K562 (cell line): ENCODE results near the gene ANKS3. TPM values are rescaled to one million over a fixed set of nuclear protein-coding genes. Genes with fewer than 3 reads are reported as not detected.

Experiments used
- ATF1 ChIP-seq, 2 experiments: fragments of 450-650 bp in 1 of 2; IDR thresholded peaks; 2 replicates each; pipeline ENCODE4 v1.6.1; 2016; ENCODE audit warnings: missing compliant biosample characterization in 1 of 2, missing genetic modification characterization in 1 of 2
- CREB1 ChIP-seq, 2 experiments: sonication (generic) in 1 of 2; formaldehyde crosslinking in 1 of 2; IDR thresholded peaks; 2 replicates each; pipeline versions ENCODE4 v1.6.1 to v1.8.0; 2012 to 2022; ENCODE audit warnings: inconsistent platforms in 1 of 2, mild to moderate bottlenecking in 1 of 2, missing genetic modification reagents in 1 of 2, moderate library complexity in 1 of 2
- RNF2 ChIP-seq: sonication (generic); IDR thresholded peaks from 2 replicates; pipeline ENCODE4 v1.6.1; 2016
- SMARCA4 ChIP-seq: fragments of 450-650 bp; IDR thresholded peaks from 2 replicates; pipeline ENCODE4 v1.6.1; 2016
- SMARCE1 ChIP-seq: fragments of 450-650 bp; IDR thresholded peaks from 2 replicates; pipeline ENCODE4 v1.7.1; 2016; ENCODE audit warnings: mild to moderate bottlenecking
- ZSCAN29 ChIP-seq: fragments of 450-650 bp; IDR thresholded peaks from 2 replicates; pipeline ENCODE4 v1.6.1; 2017
- polyA plus RNA-seq, 8 experiments: library from polyadenylated mRNA; depleted of rRNA in 4 of 8; stranded (reverse) in 5 of 8; unstranded in 3 of 8; fragments of >200 nt; fragmentation: Nextera tagmentation in 2 of 8; fragmentation: Illumina TruSeq in 1 of 8; extraction: Ambion mirVana in 2 of 8; extraction: Trizol in 1 of 8; gene quantifications; 2 replicates each; pipeline versions ENCODE4 v1.2.1 to v1.2.3, GENCODE V29; 2011 to 2014; ENCODE audit warnings: inconsistent platforms in 1 of 8, missing spikeins in 1 of 8
- total RNA-seq, 7 experiments: library from RNA; depleted of rRNA in 6 of 7; stranded (reverse); fragments of >200 nt in 6 of 7; fragmentation: Illumina TruSeq in 2 of 7; extraction: Trizol in 2 of 7; gene quantifications; 2 replicates each; pipeline versions ENCODE4 v1.2.1 to v1.2.3, GENCODE V29; 2011 to 2021; ENCODE audit warnings: low replicate concordance in 1 of 7
- TF ChIP-seq, protein P1 (sequence below), 2 experiments: fragments of 450-650 bp in 1 of 2; sonication (generic) in 1 of 2; formaldehyde crosslinking in 1 of 2; IDR thresholded peaks; 2 replicates each; pipeline versions ENCODE4 v1.7.1 to v1.9.0; 2016 to 2022; ENCODE audit warnings: inconsistent platforms in 1 of 2, mild to moderate bottlenecking in 1 of 2, missing genetic modification reagents in 1 of 2
- TF ChIP-seq, protein P2 (sequence below), 2 experiments: fragments of 450-650 bp in 1 of 2; sonication (generic) in 1 of 2; formaldehyde crosslinking in 1 of 2; IDR thresholded peaks in 1 of 2; conservative IDR thresholded peaks in 1 of 2; 2 replicates each; pipeline versions ENCODE4 v1.6.1 to v1.8.1; 2016 to 2023; ENCODE audit warnings: mild to moderate bottlenecking in 2 of 2, moderate library complexity in 2 of 2, inconsistent platforms in 1 of 2, missing genetic modification reagents in 1 of 2
- TF ChIP-seq, protein P3 (sequence below): fragments of 450-650 bp; IDR thresholded peaks from 2 replicates; pipeline ENCODE4 v1.6.1; 2017; ENCODE audit warnings: antibody characterized with exemption, mild to moderate bottlenecking
- TF ChIP-seq, protein P4 (sequence below): fragments of 450-650 bp; IDR thresholded peaks from 2 replicates; pipeline ENCODE4 v1.7.0; 2016; ENCODE audit warnings: borderline replicate concordance

Gene ANKS3
- total and polyA plus RNA-seq, 9 of the 15 experiments (the other 6 are each of a cell fraction or from before 2014, with no cell fraction given): 0.43 to 25.7 (median 14.8) TPM

DNA sequence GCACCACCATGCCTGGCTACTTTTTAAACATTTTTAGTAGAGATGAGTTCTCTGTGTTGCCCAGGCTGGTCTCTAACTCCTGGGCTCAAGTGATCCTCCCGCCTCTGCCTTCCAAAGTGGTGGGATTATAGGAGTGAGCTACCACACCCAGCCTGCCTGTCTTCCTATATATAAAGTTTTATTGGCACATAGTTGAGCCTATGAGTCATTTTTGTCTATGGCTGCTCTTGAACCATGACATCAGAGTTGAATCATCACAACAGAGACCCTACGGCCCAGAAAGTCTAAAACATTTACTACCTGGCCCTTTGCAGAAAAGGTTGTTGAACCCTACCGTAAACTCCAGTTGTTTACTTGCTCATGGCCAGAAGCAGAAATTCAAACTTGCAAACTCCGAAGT lies 46.2 kb upstream of the ANKS3 start (continued):
- TF ChIP-seq, protein P1, sequence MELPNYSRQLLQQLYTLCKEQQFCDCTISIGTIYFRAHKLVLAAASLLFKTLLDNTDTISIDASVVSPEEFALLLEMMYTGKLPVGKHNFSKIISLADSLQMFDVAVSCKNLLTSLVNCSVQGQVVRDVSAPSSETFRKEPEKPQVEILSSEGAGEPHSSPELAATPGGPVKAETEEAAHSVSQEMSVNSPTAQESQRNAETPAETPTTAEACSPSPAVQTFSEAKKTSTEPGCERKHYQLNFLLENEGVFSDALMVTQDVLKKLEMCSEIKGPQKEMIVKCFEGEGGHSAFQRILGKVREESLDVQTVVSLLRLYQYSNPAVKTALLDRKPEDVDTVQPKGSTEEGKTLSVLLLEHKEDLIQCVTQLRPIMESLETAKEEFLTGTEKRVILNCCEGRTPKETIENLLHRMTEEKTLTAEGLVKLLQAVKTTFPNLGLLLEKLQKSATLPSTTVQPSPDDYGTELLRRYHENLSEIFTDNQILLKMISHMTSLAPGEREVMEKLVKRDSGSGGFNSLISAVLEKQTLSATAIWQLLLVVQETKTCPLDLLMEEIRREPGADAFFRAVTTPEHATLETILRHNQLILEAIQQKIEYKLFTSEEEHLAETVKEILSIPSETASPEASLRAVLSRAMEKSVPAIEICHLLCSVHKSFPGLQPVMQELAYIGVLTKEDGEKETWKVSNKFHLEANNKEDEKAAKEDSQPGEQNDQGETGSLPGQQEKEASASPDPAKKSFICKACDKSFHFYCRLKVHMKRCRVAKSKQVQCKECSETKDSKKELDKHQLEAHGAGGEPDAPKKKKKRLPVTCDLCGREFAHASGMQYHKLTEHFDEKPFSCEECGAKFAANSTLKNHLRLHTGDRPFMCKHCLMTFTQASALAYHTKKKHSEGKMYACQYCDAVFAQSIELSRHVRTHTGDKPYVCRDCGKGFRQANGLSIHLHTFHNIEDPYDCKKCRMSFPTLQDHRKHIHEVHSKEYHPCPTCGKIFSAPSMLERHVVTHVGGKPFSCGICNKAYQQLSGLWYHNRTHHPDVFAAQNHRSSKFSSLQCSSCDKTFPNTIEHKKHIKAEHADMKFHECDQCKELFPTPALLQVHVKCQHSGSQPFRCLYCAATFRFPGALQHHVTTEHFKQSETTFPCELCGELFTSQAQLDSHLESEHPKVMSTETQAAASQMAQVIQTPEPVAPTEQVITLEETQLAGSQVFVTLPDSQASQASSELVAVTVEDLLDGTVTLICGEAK (IDR thresholded peaks at IDR 0.05): peak; percentile 99
- TF ChIP-seq, protein P1 (CRISPR knock-in tag; IDR thresholded peaks at IDR 0.05): peak; percentile 98
- TF ChIP-seq CREB1 (IDR thresholded peaks at IDR 0.05) (0 out of 2 replicates have a peak, but pooled peaks have one; percentile 39), CREB1 (CRISPR knock-in tag; IDR thresholded peaks at IDR 0.05) (no peak), ZSCAN29 (no peak), SMARCE1 (0 out of 2 replicates have a peak, but pooled peaks have one; percentile 21), ATF1 (CRISPR knock-in tag; IDR thresholded peaks at IDR 0.05) (no peak), ATF1 (tag; IDR thresholded peaks at IDR 0.05) (peak; percentile 29; the same call in 1 of the 2 replicates), RNF2 (no peak), SMARCA4 (0 out of 2 replicates have a peak, but pooled peaks have one; percentile 34)
- TF ChIP-seq, protein P2, sequence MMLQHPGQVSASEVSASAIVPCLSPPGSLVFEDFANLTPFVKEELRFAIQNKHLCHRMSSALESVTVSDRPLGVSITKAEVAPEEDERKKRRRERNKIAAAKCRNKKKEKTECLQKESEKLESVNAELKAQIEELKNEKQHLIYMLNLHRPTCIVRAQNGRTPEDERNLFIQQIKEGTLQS (IDR thresholded peaks at IDR 0.05): peak; percentile 98
- TF ChIP-seq, protein P2 (CRISPR knock-in tag; conservative IDR thresholded peaks at IDR 0.05): peak; percentile 90
- TF ChIP-seq, protein P3, sequence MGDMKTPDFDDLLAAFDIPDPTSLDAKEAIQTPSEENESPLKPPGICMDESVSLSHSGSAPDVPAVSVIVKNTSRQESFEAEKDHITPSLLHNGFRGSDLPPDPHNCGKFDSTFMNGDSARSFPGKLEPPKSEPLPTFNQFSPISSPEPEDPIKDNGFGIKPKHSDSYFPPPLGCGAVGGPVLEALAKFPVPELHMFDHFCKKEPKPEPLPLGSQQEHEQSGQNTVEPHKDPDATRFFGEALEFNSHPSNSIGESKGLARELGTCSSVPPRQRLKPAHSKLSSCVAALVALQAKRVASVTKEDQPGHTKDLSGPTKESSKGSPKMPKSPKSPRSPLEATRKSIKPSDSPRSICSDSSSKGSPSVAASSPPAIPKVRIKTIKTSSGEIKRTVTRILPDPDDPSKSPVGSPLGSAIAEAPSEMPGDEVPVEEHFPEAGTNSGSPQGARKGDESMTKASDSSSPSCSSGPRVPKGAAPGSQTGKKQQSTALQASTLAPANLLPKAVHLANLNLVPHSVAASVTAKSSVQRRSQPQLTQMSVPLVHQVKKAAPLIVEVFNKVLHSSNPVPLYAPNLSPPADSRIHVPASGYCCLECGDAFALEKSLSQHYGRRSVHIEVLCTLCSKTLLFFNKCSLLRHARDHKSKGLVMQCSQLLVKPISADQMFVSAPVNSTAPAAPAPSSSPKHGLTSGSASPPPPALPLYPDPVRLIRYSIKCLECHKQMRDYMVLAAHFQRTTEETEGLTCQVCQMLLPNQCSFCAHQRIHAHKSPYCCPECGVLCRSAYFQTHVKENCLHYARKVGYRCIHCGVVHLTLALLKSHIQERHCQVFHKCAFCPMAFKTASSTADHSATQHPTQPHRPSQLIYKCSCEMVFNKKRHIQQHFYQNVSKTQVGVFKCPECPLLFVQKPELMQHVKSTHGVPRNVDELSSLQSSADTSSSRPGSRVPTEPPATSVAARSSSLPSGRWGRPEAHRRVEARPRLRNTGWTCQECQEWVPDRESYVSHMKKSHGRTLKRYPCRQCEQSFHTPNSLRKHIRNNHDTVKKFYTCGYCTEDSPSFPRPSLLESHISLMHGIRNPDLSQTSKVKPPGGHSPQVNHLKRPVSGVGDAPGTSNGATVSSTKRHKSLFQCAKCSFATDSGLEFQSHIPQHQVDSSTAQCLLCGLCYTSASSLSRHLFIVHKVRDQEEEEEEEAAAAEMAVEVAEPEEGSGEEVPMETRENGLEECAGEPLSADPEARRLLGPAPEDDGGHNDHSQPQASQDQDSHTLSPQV: no peak
- TF ChIP-seq, protein P4, sequence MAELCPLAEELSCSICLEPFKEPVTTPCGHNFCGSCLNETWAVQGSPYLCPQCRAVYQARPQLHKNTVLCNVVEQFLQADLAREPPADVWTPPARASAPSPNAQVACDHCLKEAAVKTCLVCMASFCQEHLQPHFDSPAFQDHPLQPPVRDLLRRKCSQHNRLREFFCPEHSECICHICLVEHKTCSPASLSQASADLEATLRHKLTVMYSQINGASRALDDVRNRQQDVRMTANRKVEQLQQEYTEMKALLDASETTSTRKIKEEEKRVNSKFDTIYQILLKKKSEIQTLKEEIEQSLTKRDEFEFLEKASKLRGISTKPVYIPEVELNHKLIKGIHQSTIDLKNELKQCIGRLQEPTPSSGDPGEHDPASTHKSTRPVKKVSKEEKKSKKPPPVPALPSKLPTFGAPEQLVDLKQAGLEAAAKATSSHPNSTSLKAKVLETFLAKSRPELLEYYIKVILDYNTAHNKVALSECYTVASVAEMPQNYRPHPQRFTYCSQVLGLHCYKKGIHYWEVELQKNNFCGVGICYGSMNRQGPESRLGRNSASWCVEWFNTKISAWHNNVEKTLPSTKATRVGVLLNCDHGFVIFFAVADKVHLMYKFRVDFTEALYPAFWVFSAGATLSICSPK: no peak
